CD4-positive, alpha-beta T cell treated with Interleukin-4 for 1 hour (primary cell): ENCODE measurements around the gene ARHGAP23.

Source experiments
- DNase-seq, 2 donors: peaks; one replicate each; pipeline ENCODE4 v3.0.0-alpha.2; 2020 to 2022

The ARHGAP23 gene

DNA sequence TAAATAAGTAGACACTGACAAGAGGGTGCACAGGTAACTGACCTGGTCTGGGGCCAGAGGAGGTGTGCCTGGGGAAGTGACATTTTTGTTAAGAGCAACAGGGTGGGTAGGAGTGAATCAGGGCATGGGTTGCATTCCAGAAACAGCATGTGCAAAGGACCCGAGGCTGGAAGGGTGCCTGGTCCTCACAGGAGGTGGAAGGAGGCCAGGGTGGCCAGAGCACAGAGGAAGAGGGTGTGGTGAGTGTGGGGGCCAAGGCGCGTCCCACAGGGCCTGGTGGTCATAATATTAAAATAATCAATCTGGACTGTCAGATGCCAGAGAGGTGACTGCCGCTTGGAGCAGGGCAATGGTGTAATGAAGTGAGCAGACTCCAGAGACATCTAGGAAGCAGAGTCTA, 14.3 kb downstream of the ARHGAP23 start:
- no peak for DNase-seq

DNA sequence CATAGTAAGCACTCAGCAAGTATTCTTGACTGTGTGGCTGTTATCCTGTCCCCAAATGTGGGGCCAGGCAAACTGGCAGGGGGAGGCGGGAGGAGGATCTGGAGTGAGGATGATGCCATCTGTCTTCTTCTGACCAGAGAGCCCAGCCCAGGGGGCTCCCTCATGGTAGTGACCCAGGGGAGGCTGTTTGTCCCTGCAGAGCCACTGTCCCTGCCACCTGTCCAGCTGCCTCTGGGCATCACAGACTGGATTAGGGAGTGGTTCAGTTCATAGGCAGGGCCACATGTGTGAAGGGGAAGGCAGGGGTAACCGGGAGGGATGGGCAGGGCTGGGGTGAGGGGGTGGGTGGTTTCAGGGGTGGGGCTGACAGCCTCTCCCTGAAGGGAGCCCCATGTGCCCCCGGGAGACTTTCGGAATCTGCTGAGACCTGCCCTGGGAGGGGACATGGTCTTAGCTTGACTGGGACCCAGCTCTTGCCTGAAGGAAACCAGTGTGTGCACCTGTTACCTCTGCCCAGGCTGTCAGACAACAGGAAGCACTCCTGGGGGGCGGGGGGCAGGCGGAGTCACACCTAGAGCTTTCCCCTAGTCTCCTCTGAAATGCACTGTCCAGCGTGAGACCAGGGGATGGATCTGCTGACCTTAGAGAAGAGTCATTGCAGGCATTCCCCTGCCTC, 15.2 kb downstream of the ARHGAP23 start:
- DNase-seq, result no peak

DNA sequence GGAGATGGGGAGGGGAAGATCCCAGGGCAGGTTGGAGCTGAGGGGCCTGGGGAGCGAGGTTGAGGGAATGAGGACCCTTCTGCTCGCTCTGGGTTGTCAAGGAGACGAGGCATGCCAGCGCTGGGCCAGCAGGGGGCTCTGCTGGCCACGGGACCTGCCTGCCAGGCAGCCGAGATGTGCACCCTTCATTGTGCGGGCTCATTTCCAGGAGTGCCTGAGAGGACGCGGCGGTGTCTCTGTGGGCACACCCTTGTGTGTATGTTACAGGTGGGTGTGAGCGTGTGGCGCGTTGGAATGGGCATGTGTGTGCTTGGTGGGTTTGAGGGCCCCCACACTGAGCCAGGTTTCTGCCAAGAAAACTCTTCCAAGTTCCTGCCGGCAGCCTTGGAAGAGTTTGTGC, 15.9 kb downstream of the ARHGAP23 start:
- DNase-seq, result peak; percentile 42 to 43

DNA sequence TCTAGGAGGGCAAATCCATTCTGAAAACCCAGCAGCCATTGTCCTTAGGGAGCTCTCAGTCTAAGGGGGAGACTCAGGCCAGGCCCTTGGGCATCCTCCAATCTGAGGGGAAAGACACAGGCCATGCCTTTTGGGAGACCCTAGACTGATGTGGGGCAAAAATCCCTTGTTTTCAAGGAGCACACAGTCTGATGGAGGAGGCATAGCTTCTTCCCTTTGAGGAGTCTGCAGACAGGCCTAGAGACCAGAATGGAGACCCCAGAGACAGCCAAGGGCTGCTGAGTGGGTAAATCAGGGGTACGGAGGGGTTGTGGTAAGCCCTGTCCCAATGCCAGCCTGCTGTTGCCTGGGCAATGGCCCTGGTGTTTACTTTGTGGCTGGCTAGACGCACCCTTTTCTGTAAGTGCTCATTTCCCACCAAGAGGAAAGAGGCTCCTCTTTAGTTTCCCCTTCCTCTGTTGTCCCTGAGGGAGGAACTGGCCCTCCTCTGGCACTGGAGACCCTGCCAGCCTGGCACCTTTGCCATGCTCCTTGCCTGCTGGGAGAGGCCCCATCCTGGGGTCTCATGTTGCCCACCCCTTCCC, 19.3 kb downstream of the ARHGAP23 start:
- DNase-seq, result no peak

DNA sequence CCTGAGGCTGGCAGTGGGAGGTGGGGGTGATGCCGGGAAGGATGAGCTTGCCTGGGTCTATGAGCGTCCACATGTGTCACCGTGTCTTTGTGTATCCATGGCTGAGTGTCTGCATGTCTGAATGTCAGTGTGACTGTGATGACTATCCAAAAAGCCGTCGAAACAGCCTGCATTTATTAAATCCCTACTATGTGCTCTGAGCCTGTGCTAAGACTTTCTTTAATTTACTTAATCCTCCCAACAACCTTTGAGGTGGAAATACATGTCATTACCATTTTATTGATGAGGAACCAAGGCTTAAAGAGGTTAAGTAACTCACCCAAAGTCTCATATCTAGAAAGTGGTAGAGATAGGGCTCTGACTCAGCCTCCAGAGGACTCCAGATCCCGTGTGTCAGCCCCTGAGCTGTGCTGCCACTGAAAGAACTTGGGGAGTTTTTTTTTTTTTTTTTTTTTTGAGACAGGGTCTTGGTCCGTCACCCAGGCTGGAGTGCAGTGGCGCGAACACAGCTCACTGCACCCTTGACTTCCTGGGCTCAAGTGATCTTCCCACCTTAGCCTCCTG, 20.0 kb downstream of the ARHGAP23 start:
- DNase-seq, result no peak

DNA sequence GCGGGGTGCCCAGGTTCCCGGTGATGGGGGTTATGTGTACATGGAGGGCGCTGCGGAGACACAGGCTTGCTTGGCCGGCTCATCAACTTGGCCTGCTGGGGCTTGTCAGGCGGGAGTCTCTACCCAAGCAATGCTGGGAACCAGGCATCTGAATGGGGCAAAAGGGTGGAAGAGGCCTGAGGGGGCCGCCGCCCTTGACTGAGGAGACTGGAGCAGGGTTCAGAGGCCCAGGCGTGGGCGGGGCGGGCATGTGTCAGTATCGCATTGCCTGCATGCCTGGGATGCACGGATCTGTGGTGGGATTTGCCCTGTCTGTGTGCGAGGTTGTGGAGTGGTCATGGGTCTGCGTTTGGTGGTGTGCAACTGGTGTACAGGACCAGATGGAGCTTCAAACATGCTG, 21.1 kb downstream of the ARHGAP23 start:
- DNase-seq, result no peak

DNA sequence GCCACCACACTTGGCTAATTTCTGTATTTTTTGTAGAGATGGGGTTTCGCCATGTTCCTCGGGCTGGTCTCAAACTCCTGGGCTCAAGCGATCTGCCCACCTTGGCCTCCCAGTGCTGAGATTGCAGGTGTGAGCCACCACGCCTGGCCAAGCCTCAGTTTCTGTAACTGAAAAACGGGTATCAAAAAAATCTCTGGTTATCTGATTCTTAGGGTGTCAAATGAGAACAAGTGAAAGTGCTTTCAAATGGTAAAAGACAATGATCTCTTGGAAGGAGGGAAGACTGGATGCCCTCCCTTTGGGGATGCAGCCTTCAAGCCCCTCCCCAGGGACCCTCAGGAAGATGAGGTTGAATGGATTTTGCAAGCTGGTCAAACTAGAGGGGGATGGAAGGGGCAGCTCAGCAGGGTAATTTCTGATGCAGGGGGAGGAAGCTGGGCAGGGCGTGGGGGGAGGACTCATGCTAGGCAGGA, 22.3 kb downstream of the ARHGAP23 start:
- DNase-seq, result no peak

DNA sequence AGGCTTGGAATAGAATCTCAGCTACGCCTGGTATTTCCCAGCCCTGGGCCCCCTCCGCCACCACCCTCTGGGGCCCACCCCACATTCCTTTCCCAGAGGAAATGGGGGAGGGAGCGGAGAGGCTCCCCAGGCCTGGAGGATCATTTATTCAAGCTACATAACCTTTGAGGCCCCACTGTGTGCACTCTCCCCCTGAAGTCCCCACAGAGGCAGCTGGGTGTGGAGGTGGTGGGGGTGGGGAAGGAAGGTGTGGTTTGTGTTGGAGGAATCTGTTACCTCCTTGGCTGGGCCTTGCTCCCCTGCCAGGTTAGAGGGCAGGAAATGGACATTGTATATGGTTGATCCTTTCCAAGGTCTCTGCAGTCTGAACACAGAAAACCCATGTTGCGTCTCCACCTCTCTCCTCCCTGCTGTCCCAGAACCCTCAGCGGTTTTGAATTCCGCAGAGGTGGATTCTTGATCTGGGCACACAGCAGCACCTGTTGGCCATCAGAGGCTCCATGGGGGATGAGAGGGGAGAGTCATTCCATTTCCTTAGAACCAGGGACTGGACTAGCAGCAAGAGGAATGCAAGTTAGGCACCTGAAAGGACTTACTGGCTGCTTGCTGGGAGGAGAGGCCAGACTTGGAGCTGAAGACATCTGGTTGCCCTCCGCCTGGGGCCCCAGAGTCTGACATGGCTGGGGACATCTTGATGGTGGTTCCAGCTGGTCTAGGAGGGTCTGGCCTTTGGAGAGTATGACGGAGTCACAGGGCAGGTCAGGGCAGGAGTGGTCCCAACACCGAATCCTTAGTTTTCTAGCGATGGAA, 23.0 kb downstream of the ARHGAP23 start:
- no peak for DNase-seq

DNA sequence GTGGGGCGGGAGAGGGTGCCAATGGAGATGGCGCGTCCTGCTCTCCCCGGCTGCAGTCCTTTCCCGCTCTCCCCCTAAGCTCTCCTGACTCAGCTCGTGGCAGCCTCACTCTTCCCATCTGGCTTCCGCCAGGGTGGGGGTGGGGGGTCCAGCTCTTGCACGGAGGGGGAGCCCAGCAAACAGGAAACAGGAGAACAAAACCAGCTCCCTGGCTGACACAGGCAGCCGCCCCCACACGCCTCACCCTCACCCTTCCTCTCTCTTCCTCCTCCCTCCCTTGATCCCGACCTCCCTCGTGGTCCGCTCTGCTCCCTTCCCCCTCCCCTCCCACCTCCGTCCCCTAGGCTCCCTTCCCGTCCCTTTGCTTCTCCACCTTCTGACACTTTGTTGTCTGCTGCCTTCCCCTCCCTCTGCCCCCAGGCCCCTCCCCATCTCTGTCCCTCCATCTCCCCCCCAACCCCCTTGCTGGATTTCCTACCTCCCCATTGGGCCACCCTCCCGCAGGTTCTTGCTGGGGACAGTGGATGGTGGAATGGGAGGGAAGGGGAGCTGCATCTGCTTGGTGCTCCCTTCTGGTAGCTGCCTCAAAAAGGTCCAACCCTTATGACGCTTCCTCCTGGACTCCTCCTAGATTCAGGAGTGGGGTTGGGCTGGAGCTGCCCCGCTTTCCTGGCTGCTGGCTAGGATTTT, 23.7 kb downstream of the ARHGAP23 start:
- DNase-seq, result no peak

DNA sequence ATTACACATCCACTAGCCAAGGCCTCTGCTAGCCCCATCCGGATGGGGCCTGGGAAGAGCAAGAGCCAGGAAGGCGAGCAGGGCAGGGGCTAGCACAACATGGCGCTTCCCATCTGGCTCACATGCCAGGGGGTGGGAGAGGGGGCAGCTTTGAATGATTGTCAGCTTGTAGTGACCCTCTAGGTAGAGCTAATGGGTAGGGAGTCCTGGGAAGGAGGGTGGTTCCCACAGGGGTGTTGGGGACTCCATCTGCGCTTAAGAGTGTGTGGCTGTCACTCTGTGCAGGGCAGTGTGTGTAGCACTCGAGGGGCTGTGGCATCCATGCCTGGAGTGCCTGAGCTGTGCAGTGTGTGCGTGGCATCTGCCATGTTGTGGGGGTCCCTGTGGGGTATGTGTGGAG, 24.5 kb downstream of the ARHGAP23 start:
- no peak for DNase-seq

DNA sequence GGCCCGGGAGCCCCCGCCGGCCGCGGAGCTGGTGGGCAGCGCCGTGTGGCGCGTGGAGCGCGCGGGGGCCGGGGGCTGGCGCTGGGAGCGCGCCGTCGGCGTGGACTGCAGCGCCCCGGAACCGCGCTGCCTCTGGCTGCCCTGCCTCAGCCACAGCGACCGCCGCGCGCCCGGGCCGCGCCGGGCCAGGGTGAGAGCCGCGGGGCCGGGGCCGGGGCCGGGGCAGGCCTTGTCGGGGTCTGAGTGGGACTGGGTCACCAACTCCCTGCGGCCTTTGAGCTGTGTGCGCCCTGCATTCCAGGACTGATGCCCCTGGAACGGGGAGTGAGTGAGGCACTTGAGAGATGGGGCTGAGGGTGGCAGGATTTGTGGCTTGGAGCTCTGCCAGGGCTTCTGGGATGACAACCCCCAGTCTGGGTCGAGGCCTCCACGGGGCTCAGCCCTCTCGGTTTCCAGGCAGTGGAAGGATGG, 25.7 kb downstream of the ARHGAP23 start:
- no peak for DNase-seq

DNA sequence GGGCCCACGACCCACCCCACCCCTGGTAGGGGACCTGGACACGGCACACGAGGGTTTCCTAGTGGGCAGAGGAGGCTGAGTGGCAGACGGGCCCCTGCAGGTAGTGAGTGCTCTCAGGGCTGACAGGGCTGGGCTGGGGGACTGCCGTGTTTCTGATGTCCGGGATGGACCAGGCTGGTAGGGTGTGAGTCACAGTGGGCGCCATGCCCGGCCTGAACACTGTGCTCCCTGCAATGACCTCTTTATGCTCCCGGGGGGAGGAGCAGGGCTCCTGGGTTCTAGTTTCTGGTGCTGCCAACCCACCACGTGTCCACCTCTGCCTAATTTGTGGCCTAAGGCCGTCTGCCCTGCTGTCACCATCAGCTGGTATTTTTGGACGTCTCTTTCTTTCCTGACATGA, 26.3 kb downstream of the ARHGAP23 start:
- DNase-seq, result no peak

DNA sequence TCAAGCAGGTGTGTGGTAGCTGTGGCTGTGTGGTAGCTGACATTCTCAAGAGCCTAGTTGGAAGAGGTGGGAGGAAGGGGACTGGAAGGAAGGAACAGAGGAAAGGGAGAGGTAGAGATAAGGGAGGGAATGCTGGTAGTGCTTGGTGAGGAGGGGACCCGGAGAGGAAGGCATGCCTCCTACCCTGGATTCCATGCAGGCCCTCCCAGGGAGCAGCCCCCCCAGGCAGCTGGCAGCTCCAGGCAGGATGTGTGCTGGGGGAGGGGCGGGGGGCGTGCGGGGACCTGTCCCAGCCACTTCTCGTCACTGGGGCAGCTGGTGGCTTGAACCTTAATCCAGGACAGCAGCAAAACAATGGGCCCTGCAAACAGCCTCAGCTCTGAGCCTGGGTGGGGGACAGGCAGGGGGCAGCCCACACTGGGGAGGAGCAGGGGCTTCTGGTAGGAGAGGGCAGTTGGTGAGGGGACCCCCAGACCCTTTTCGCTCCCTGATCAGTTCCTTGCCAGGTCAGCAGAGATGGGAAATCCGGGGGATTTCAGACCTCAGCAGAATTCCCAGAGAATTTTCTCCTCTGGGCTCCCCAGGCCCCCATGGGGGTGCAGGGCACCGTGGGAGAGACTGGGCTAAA, 27.1 kb downstream of the ARHGAP23 start:
- no peak for DNase-seq

DNA sequence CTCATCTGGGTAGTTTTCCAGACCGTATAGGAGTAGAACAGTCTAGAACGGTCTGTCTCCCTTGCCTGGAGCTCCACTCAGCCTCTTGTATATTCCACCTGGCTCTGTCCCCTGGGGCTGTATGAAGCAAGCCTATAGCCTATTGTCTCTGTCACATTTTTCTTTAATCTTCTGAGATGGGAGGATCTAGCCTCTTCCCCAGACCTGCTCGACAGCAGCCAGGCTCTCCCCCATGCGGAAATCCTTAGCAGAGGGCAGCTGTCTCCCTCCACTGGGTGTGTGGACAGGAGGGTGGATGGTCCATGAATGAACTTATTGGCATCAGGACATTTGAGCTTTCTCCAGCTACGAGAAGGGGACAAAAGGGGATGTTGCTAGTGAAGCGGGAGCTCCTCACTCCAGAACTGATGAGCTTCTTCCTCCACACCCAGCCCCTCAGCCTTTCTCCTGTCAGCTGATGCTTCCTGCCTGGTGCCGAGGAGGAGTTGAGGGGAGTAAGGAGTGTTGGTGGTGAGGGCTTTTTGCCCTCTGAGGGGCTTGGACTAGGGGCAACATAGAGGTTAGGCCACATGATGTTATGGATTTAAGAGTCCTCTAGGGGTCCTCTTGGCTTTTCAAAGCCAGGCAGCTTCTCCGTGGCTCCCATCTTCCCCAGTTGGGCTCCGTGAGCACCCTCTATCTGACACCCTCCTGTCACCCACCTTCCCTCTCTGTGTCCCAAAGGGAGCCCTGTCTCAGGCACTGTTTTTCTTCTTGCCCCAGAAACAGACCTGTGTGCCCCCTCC, 28.0 kb downstream of the ARHGAP23 start:
- DNase-seq, result no peak

DNA sequence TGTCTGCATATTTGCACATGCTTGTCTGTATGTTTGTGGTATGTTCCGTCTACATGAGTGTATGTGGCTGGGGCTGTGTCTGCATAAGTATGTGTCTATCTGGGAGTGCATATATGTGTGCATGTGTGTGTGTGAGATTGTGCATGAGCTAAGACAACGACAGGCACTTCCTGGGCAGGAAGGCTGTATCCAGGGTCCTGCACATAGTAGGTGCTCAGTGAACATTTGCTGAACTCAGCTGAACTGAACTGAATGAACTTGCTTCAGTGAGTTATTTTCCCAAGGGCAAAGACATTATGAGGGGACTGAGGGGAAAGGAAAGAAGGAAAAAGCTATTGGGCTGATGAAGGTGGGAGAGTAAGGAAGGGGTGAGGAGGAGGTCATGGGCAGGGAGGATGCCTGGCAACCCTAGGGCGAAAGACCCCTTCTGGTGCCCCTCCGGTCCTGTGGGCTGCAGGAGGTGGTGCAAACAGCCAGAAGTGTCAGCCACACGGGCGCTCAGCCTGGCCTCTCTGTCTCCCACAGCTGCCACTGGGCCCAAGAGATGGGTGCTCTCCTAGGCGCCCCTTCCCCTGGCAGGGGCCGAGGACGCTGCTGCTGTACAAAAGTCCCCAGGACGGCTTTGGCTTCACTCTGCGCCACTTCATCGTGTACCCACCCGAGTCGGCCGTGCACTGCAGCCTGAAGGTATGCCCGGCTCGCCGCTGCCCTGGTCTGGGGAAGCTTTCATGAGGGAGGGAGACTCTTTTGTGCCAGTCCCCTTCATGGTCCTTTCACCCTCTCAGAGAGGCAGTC, 29.5 kb downstream of the ARHGAP23 start:
- no peak for DNase-seq

DNA sequence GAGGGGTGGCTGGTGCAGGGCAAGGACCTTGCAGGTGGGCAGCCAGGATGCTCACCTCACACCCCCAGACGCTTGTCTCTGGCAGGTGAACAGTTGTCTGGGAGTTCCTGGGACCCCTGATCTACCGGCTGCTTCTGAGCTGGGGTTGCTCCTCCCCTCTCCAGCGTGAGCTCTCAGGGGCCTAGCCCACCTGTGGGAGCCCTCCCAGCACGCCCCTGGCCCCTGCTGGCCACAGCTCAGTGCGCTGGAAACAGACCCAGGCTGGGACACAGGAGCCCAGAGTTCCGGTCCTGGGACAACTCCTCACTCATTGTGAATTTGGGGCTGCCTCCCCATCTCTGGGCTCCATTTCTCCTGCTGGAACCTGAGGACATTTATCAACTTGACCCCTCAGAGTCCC, 30.3 kb downstream of the ARHGAP23 start:
- no peak for DNase-seq

DNA sequence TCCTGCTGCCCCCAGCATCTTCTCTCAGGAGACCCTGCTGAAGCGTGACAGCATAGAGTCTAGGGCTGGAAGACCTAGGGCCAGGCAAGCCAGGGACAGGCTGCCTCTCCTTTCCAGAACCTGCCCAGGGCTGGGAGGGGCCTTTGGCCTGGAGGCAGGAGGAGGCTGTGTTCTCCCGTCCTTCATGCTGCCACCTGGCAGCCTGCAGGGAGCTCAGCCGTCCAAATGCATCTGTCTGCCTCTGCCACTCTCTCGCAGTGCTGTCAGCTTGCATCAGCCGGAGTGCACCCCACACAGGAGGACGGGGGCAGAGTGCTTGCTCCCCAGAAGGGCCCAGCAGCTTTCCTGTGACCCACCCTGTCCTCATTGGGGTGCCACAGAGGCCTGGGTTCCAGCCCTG, 31.3 kb downstream of the ARHGAP23 start:
- DNase-seq, result no peak

DNA sequence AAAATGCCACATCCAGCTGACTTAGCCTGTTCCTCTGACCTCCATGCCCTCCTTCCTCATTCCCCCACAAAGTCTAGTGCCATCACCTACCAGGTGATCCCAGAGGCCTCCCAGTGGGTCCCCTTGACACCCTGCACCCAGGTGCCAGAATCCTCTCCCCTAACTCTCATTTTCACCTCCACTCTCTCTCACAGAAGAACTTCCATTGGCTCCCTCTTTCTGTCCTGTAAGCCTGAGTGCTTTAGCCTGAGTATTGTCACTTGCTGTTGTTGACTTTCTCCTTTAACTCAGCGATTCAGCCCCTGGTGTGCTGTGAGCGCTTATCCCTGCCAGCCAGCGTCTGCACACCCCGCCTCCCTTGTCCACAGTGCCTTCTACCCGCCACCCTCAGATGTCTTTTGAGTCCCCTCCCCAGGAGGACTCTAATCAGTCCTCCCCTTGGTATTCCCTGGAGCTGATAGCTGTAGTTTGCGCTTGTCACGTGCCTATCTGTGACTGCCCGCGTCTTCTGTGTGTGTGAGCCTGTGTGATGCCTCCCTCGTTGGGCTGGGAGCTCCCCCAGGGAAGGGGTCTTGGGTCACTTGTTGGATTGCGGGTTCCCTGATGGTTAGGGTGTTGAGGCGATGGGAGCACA, 31.9 kb downstream of the ARHGAP23 start:
- no peak for DNase-seq

DNA sequence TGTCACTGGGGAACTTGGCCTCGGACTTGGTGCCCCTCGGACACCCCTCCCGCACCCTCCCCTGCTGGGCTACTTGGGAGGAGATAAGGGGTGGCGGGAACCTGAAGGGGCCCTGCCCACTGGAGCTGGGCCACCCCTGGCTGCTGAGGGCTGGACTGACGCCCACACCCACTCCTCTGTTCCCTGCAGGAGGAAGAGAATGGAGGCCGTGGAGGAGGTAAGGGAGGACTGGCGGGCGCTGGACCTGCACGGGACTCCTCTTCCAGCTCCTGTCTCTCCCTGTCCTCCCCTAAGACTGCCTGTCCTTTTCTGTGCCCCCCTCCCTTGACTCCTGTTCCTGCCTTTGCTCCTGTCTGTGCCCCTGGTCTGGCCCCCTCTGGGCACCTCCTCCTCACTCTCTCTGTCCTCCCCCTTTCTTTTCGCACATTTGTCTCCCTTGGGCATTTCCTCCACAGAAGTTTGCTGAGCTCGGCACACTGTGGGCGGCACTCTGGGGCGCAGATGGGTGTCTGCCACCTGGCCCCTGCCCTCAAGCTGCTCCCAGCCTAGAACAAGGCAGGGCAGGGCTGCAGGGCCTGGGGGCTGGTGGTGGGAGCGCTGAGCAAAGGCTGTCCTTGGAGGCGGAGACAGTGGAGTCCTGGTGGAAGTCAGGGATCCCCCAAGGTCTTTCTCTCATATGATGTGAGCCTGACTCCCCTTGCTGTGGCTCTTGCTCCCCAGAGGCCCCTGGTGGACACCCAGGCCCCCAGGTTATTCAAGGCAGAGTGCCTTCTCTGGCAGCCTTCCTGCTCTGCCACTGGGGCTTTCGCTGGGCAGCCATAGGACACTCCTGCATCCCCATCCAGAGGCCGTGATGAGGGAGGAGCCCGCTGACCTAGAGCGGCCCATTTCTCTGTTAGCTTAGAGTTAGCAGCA, 32.7 kb downstream of the ARHGAP23 start:
- DNase-seq, result no peak
